ENCODE measurements around the gene KPRP.
A peak's percentile ranks its signal among the peaks of the same experiment; 100 is the strongest.

The KPRP gene

DNA sequence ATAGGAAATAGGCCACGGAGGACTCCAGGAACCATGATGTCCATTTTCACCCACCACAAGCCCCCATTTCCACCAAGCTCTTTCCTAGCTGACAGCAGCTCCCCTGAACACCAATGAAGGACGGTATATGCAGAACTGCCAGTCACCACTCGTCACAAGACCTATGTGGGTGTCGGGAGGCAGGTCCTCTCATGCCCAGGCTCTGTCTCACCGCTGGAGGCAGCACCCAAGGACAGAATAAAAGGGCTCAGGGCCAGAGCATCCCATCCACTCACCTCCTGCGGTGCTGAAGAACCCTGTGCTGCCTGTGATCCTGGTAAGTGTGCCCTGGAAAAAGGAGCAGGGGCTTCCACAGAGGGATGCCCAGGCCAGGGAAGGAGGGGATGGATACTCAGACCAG is 17.1 kb downstream of the KPRP start, which contains the start of gene LCE1F:
TSS of gene LCE1F (plus strand) at position 266 of the 400 bp plus-strand sequence. CDS start 1,232 bp downstream, outside the sequence.
- no peak for DNase-seq

- no peak for DNase-seq
Measured at GRCh38 chr1:152776361-152776760, 18.5 kb downstream of the KPRP start.

GRCh38 chr1:152777510-152778137 is 19.8 kb downstream of the KPRP start:
- peak; percentile 34 for DNase-seq

- DNase-seq: no peak
Measured at GRCh38 chr1:152783095-152783494, 25.3 kb downstream of the KPRP start.

DNA sequence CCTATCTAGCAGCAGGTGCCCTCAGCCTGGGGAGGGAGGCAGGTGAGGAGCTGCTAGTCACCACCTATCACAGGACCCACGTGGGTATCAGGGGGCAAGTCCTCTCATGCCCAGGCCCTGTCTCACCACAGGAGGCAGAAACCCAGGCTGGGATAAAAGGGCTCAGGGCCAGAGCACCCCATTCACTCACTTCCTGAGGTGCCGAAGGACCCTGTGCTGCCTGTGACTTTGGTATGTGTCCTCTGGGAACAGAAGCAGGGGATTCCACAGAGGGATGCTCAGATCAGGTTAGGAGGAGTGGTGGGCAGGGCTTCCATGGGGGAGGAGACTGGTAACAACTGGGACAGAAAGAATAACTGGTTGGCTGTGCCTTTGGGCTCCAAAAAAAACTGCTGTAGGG is 28.3 kb downstream of the KPRP start, which contains the start of gene LCE1E:
TSS of gene LCE1E (plus strand) at position 181 of the 400 bp plus-strand sequence. CDS start 1,043 bp downstream, outside the sequence.
- no peak for DNase-seq

DNA sequence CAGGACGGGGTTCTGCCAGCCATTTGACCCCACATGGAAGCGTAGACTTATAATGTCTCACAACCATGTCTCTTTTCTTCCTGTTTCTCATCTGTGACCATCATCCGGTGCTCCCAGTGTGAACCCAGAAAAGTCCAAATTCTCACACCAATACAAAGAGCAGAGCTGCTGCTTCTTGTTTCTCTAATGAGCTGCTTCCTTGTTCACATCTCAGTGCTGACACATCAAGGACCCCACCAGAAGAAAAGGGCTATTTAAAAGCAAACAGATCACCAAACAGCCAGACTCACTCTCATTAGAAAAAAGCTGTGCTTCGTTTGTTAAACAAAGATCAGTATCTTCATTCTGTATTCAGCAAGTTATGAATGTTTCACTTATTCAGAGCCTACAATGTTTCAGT is 37.9 kb downstream of the KPRP start:
- no peak for DNase-seq

- DNase-seq: no peak
Measured at GRCh38 chr1:152796421-152796820, 38.6 kb downstream of the KPRP start, which contains the start of gene LCE1D. LCE1D (plus strand) TSS chr1:152796721; CDS start chr1:152797795, 1,074 bp downstream.

GRCh38 chr1:152801333-152801732 is 43.5 kb downstream of the KPRP start:
- no peak for DNase-seq

DNA sequence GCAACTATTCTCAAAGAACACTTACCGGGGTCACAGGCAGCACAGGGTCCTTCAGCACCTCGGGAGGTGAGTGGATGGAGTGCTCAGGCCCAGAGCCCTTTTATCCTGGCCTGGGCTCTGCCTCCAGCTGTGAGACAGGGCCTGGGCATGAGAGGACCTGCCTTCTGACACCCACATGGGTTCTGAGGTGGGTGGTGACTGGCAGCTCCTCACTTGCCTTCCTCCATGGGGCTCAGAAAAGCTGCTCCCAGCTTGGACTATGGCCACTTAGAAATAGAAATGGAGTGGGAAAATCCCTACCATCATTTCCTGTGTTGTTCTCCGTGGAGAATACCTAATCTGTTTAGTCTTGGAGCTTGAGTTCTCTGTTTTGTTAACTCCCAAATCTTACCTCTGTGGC is 48.8 kb downstream of the KPRP start, which contains the start of gene LCE1C:
TSS of gene LCE1C (minus strand) at position 76 of the 400 bp plus-strand sequence. CDS start 1,173 bp downstream, outside the sequence.
- no peak for DNase-seq

DNA sequence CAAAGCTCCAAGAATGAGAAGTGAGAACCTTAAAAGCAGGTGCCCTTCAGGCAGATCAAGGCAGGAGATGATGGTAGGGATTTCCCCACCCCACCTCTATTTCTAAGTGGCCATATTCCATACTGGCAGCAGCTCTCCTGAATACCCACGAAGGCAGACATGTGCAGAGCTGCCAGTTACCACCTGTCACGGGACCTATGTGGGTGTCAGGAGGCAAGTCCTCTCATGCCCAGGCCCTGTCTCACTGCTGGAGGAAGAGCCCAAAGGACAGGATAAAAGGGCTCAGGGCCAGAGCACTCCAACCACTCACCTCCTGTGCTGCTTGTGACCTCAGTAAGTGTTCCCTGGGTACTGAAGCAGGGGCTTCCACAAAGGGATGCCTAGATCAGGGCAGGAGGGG is 53.2 kb downstream of the KPRP start:
- no peak for DNase-seq

Measured in RPMI8226 (cell line).